Measurements from ENCODE around the gene AMT.

Gene AMT

GRCh38 chr3:49388289-49388820 is 33.9 kb downstream of the AMT start:
- no peak for DNase-seq (ENCODE audit: low read depth)

- no peak for DNase-seq (ENCODE audit: low read depth)
Observed at GRCh38 chr3:49387721-49388120, 34.6 kb downstream of the AMT start.

- DNase-seq (ENCODE audit: low read depth) = no peak
Observed at GRCh38 chr3:49386056-49386756, 36.1 kb downstream of the AMT start.

GRCh38 chr3:49385617-49386016 is 36.7 kb downstream of the AMT start:
- DNase-seq (ENCODE audit: low read depth) = no peak

GRCh38 chr3:49383387-49383786 is 38.9 kb downstream of the AMT start:
- DNase-seq (ENCODE audit: low read depth) = no peak

- no peak for DNase-seq (ENCODE audit: low read depth)
Observed at GRCh38 chr3:49378249-49378895, 43.9 kb downstream of the AMT start.

- DNase-seq (ENCODE audit: low read depth) = peak; percentile 22
Observed at GRCh38 chr3:49377483-49377882, 44.8 kb downstream of the AMT start.

- no peak for DNase-seq (ENCODE audit: low read depth)
Observed at GRCh38 chr3:49371946-49372345, 50.3 kb downstream of the AMT start.

GRCh38 chr3:49370585-49371290 is 51.5 kb downstream of the AMT start:
- no peak for DNase-seq (ENCODE audit: low read depth)

Measured in stimulated activated CD8-positive, alpha-beta memory T cell treated with anti-CD3 and anti-CD28 coated beads, Interleukin-4, amount 100 ng/mL, for 24 hours (primary cell).